ENCODE data around the gene FCRL5.
"Not testable (repeated sequence)": the region's sequence is repeated elsewhere in the genome, so short reads cannot be mapped to it uniquely, and the experiment has no call there.

FCRL5 gene

DNA sequence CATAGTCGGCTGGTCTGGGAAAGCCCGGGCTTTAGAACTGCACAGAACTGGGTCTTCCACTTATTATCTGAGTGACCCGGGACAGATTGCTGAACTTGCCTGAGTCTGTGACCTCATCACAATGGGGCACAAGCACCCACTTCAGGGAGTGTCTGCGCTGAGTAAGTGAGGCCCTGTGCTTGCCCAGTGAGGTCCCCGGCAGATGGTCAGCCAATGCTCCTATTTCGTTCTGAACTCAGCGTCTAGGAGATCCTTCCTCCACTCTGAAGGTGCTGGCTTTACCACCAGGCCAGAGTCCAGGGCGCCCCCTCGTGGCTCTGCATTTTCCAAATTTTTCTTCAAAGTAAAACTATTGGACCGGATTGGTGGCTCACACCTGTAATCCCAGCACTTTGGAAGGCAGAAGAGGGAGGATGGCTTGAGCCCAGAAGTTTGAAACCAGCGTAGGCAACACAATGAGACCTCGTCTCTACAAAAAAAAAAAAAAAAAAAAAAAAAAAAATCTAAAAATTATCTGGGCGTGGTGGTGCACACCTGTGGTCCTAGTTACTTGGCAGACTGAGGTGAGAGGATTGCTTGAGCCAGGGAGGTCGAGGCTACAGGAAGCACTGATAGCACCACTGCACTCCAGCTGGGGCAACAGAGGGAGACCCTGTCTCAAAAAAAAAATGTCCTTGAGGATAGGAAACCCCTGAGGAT lies 61.7 kb downstream of the FCRL5 start:
- peak in 1 of 2 donors; percentile 19 for DNase-seq (ENCODE audit: extremely low read depth in 1 of 2, low read depth in 1 of 2)

DNA sequence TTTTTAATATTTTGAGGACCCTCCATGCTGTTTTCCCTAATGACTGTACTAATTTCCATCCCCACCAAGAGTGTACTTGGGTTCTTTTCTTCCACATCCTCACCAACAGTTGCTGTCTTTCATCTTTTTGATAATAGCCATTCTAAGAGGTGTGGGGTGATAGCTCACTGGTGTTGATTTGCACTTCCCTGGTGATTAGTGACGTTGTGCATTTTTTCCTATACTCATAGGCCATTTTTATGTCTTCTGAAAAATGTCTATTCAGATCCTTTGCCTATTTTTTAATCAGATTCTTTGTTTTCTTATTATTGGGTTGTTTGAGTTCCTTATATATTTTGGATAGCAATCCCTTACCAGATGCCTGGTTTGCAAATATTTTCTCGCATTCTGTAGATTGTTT lies 64.2 kb downstream of the FCRL5 start:
- no peak for DNase-seq (ENCODE audit: extremely low read depth in 1 of 2, low read depth in 1 of 2)

DNA sequence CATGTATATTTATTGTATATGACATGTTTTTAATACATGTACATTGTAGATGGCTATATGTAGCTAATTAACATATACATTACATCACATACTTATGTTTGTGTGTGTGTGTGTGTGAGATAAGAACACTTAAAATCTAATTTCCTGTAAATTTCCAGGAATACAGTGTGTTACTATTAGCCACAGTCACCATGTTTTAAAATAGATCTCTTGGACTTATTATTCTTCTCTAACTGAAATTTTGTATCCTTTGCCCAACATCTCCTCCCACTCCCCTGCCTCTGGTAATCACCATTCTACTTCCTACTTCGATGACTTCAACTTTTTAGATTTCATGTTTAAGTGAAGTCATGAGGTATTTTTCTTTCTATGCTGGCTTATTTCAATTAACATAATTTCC lies 64.8 kb downstream of the FCRL5 start:
- DNase-seq (ENCODE audit: extremely low read depth in 1 of 2, low read depth in 1 of 2): no peak

DNA sequence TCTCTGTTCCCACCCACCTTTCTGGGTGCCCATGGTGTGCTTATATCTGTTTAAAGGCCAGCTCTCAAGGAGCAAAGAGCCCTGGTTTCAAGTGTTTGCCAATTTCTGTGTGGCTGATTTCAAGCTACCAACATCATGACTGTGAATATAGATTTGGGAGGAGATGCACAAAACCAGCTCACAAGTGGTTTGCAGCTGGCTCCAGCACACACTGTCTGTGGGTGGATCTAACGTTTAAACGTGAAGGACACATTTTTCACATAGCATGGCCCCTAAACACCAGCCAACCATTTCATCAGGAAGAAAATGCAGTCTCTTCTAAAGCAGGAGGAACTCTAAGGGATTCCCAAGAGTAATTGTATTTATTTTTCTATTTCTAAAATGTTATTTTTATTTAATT lies 65.2 kb downstream of the FCRL5 start:
- DNase-seq (ENCODE audit: extremely low read depth in 1 of 2, low read depth in 1 of 2): no peak

DNA sequence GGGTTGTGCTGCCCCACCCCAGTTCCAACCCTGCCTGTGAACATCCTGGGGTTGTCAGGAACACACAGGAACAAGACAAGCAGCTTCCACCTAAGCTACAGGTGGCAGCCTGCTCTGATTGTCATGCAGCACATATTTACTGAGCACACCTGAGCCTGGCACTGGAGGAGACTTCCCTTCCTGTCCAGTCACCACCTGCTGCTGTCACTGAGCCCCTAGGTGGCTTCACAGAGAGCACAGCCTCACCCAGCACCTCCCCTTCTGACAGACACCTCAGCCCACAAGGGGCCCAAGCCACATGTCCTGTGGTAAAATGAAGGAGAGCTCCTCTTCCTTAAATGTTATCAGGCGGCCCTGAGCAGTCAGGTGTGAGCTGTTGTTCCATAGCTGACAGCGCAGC lies 65.9 kb downstream of the FCRL5 start:
- DNase-seq (ENCODE audit: extremely low read depth in 1 of 2, low read depth in 1 of 2): not testable (repeated sequence)

DNA sequence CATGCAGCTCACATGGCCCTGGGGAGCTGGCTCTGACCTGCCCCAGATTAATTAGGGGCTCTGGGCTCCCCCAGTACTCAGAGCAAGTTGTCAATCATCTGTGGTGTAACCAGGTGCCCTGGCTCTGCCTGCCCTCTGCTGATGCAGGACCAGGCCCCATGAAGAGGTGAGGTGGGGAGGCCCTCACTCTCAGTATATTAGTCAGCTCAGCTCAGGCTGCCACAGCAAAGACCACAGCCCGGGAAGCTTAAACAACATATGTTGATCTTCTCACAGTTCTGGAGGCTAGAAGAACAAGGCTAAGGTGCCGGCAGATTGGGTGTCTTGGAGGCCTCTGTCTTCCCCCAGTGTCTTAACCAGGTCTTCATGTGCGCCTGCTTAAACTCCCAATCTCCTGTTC lies 66.5 kb downstream of the FCRL5 start:
- DNase-seq (ENCODE audit: extremely low read depth in 1 of 2, low read depth in 1 of 2): no peak

DNA sequence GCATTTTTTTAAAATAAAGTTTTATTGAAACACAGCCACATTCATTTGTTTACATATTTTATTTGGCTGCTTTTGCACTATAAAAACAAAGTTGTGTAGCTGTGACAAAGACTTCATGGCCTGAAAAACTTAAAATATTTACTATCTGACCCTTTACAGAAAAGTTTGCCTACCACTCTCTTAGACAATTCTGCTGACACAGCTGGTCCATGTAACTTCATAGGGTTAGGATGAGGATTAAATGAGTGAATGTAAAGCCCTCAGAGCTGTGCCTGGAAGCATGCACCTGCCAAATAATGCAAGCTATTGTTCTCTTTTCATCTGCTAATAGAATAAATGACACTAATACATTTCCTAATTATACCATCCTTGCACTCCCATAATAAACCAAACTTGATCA lies 67.7 kb downstream of the FCRL5 start:
- DNase-seq (ENCODE audit: extremely low read depth in 1 of 2, low read depth in 1 of 2): no peak

DNA sequence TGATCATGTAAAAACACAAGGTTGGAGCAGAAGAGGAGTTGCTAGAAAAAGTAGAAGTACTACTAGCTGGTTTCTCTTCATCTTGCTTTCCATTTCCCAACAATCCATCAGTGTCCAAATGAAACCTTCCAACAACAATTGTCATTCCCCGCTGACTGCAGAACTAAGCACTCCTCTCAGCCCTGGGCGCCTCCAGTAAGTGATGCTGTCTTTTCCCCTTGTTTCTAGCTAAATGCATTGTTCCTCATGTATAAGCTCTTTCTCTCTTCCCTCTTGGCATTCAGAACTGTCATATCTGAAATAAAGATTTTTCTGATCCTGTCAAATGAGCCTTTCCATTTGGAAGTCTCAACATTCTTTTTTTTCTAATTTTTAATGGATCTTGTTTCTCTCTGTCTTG lies 68.7 kb downstream of the FCRL5 start:
- no peak for DNase-seq (ENCODE audit: extremely low read depth in 1 of 2, low read depth in 1 of 2)

DNA sequence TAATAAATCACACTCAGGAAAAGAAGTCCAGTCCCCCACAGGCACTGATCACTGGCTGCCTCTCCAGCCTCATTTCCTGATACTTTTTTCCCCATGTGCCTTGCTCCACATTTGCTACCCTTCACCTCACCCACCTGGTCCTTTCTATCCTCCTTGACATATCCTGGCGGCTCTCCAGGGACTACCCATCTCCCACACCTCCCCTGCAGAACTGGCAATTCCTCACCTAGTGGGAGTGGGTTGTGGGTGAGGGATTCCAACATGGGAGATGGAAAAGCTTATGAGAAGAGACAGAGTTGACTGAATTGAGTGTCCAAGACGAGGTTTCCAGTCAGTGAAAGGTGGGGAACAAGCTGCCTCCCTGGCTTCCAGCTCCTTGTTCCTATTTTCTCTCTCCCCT lies 69.6 kb downstream of the FCRL5 start:
- no peak for DNase-seq (ENCODE audit: extremely low read depth in 1 of 2, low read depth in 1 of 2)

DNA sequence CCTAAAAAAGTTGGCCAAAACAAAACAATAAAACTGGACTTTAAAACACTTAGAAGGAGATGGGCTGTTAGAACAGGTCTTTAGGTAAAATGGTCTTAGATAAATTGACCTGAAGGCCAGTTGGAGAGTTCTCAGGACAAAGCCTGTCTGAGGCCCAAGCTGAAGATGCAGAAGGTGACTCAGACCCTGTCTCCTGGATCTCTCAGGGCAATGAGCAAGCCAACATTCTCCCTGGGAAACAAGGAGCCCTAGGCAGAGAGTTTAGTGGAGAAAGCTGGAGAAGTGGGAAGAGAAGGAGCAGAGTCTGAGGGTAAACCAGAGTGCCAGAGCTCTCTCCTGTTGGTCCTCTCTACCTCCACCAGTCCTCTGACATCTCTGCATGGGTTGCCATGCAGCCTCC lies 70.1 kb downstream of the FCRL5 start:
- DNase-seq (ENCODE audit: extremely low read depth in 1 of 2, low read depth in 1 of 2): no peak

DNA sequence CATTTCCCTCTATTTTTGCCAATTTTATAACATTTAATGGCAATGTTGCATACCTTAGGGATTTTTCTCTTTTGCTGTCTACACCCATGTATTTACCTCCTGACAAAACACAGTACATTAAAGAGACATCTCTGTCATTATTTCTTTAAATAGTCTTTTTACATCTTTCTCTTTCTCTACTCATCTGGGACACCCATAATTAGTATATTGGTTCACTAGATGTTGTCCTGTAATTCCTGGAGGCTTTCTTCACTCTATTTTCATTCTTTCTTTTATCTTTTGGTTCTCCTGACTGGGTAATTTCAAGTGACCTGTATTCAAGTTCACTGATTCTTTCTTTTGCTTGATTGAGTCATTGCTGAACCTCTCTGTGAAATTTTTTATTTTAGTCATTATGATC lies 74.3 kb downstream of the FCRL5 start:
- DNase-seq (ENCODE audit: extremely low read depth in 1 of 2, low read depth in 1 of 2): no peak

DNA sequence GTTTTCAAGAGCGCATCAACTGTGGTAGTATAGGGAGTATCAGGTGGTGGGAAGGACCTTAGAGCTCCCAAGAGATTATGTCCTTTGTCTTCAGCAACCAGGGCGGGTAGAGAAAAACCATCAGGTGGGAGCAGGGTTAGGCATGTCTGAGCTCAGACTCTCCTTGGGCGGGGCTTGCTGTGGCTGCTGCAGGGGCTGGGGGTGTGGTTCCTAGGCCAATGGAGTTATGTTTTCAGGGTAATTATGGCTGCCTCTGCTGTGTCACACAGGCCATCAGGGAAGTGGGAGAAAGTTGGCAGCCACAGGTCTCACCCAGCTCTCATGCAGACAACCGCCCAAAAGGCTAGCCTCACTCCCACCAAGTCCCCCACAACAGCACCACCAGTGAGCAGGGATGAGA lies 74.9 kb downstream of the FCRL5 start:
- no peak for DNase-seq (ENCODE audit: extremely low read depth in 1 of 2, low read depth in 1 of 2)

DNA sequence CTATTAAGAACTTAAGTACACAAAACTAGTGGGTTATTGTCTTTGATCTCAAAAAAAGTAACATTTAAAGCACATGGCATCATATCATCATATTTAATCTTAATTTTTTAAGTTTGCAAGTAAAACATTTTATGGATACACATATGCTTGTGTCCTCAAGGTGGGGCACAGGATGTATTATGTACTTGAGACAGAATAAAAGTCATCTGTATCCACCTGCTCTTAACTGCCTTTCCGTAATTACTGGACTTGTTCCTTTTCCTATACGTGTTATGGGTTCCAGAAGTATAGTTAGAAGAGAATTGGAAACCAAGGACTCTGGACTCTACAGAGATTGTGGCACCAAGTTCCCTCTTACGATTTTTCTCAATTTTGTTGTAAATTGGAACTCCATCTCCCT lies 79.4 kb downstream of the FCRL5 start:
- DNase-seq (ENCODE audit: extremely low read depth in 1 of 2, low read depth in 1 of 2): no peak

DNA sequence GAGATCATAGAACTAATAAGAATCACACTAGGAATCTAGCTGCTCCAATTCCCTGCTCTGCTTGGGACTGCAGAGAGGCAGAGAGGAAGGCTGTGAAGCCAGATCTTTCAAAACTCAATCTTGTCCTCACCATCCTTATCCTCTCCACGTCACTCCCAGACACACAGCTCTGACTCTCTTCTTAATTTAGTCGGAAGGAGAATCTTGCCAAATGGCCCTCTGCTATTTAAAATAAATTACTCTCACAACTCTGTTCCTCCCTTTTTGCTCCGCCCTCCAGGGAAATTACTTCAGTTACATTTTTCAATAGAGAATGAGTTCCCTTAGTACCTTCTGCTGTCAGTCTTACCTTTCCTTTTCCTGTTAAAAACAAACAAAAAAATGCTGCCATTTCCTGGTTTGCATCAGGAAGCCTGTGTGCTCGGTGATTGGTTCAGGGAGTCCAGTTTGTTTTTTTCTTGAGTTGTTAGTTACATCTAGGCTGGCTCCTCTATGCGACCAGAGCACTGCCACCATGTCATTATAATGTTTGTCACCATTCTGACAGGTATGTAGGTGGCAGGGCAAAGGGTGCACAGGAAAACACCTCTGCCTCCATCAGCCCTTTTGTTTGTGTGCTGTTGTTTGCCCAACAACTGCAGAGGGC lies 80.1 kb downstream of the FCRL5 start:
- DNase-seq (ENCODE audit: extremely low read depth in 1 of 2, low read depth in 1 of 2): no peak

DNA sequence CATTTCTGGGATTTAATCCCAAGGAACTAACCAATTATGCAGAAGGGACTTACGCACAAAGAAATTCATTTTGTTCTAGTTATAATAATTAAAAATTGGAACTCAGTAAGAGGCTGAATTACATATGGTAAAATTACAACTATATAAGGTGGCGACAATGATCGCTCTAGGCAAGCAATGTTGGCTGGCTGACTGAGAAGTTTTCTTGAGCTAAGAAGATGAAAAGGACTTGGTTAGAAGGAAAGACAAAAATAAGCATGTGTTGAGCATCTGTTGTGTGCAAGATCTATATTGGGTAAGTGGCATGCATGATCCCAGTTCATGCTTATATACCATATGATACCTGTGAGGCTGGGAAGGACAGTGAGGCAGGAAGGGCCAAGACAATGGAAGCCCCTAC lies 80.8 kb downstream of the FCRL5 start:
- no peak for DNase-seq (ENCODE audit: extremely low read depth in 1 of 2, low read depth in 1 of 2)

DNA sequence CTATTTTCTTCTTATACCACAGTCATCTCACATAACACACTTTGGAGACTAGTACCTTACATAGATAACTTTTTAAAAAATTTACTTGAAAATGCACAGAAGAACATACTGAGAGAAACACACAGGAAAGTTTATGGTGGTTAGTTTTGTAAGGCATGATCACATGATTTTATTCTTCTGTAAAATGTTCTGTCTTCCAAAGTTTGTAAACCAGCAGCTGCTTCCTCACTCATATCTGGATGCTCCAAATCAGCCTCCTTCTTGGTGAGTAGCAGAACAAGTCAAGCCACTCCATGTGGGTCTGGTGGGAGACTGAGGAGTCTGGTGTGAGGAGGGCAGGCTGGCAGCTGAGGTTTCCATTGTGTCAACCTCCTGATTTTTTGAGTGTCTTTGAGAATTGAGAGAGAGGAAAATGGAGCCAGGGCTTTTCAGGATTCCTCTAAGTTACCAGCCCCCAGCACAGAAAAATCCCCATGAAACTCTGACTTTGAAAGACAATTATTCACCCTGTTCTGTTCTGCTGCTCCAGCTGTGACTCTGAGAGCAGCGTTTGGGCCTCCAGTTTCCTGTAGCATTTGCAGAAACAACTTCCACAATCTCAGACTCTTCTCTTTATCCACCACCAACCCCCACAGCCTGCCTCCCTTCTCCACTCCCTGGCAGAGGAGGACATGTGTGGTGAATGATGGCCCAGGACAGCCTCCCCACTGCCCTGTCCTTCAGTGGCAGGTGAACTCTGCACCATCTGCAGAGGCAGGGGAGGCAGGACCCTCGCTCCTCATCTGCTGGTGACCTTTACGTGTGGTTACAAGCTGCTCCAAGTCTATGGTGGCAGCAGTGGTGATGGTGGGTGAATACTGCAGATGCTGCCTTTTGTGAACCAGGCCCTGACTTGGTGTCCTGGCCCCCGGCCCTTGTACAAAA lies 82.3 kb downstream of the FCRL5 start:
- DNase-seq (ENCODE audit: extremely low read depth in 1 of 2, low read depth in 1 of 2): no peak

DNA sequence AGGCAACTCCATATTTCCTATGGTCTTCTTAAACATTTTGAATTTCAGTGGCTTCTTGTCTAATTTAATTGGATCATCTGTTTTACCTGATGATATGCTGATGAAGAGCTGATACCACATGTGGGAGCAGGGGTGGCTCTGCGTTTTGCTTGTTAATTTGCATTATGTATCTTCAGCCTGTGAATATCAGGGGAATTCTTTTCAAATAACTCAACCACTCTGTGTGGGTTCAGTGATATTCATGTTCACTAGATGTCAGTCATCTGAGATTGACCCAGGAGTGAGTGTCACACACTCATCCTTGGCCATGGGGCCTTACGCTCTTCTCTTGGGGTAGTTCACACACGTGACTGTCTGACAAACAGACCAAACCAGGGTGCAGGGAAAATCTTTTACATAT lies 83.0 kb downstream of the FCRL5 start:
- DNase-seq (ENCODE audit: extremely low read depth in 1 of 2, low read depth in 1 of 2): no peak

DNA sequence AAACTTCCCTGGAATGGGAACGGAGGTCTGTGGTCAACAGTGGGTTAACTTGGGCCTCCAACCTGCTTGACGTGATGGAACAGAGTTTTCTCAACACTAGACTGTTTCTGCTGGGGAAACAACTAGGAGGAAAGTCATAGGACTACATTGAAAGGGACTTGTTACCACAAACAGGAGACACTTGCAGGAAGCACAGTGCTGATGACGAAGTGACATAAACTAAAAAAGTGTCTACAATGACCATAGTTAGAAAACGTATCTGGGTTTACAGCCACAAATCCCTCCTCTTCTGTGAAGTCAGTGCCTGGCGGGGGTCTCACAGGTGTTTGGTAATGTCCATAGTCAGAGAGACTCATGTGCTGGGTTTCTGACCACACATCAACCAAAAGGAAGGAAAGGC lies 86.3 kb downstream of the FCRL5 start:
- DNase-seq (ENCODE audit: extremely low read depth in 1 of 2, low read depth in 1 of 2): no peak

All from activated CD8-positive, alpha-beta memory T cell treated with anti-CD3 and anti-CD28 coated beads for 1 hour (primary cell).